NT2/D1 (cell line): ENCODE data around the gene GYPE.
"Not testable (repeated sequence)": the region's sequence is repeated elsewhere in the genome, so short reads cannot be mapped to it uniquely, and the experiment has no call there.

Experiments
- YY1 ChIP-seq: IDR thresholded peaks from 2 replicates; pipeline ENCODE4 v1.6.1; 2011; ENCODE audit not compliant: insufficient read length, insufficient read depth
- ZNF274 ChIP-seq: IDR thresholded peaks from 2 replicates; pipeline ENCODE4 v1.6.1; 2011; ENCODE audit warnings: mild to moderate bottlenecking, low read depth, low read length

- TF ChIP-seq ZNF274, YY1: not testable (repeated sequence)
Observed at GRCh38 chr4:143875357-143875756, 30.0 kb downstream of the GYPE start.
